ENCODE results near the gene PLCH1.

PLCH1 gene

GRCh38 chr3:155517903-155518302 is 227.0 kb downstream of the PLCH1 start:
- Histone ChIP-seq H4K20me1 (ENCODE audit: control insufficient read depth, insufficient read depth, low read depth, low read length) (no peaks in the 10 kb centered on the region), H3K9me2 (replicated peaks; ENCODE audit: control insufficient read depth, low read length) (no peaks in the 10 kb centered on the region), H3K4me1 (ENCODE audit: control insufficient read depth, low read length) (0 out of 2 replicates have a peak, but pooled peaks cover 3% of the 10 kb centered on the region), H3K9me3 (ENCODE audit: control insufficient read depth, insufficient read depth, low read length) (no peaks in the 10 kb centered on the region), H3K4me3 (ENCODE audit: low read length) (no peak overlapping the region), H3F3A (ENCODE audit: control insufficient read depth, insufficient read depth) (no peaks in the 10 kb centered on the region), H3K36me3 (ENCODE audit: control insufficient read depth, low read length) (no peaks in the 10 kb centered on the region), H3K27ac (ENCODE audit: low read depth, low read length) (no peak overlapping the region), H3K79me2 (ENCODE audit: control insufficient read depth, low read length) (no peaks in the 10 kb centered on the region), H3K27me3 (ENCODE audit: control insufficient read depth, low read length) (no peaks in the 10 kb centered on the region), H3K4me2 (ENCODE audit: low read length) (no peak overlapping the region)
- TF ChIP-seq EZH2phosphoT487 (IDR thresholded peaks at IDR 0.05; ENCODE audit: borderline replicate concordance, low read length), result no peak
- no peak for TF ChIP-seq CTCF (IDR thresholded peaks at IDR 0.05; ENCODE audit: low read depth, low read length, poor library complexity, severe bottlenecking)

GRCh38 chr3:155516439-155516838 is 228.4 kb downstream of the PLCH1 start:
- Histone ChIP-seq H3K4me2 (ENCODE audit: low read length) (no peak overlapping the region), H3K4me1 (ENCODE audit: control insufficient read depth, low read length) (0 out of 2 replicates have a peak, but pooled peaks cover 3% of the 10 kb centered on the region)

GRCh38 chr3:155512867-155513261 is 232.0 kb downstream of the PLCH1 start:
- no peak overlapping the region for H3K4me3 ChIP-seq (ENCODE audit: low read length)
- no peaks in the 10 kb centered on the region for H3K79me2 ChIP-seq (ENCODE audit: control insufficient read depth, low read length)
- no peak overlapping the region for H3K4me2 ChIP-seq (ENCODE audit: low read length)
- H3F3A ChIP-seq (ENCODE audit: control insufficient read depth, insufficient read depth), result no peaks in the 10 kb centered on the region
- H3K27me3 ChIP-seq (ENCODE audit: control insufficient read depth, low read length), result no peaks in the 10 kb centered on the region
- H3K4me1 ChIP-seq (ENCODE audit: control insufficient read depth, low read length), result no peaks in the 10 kb centered on the region
- H3K9me2 ChIP-seq (replicated peaks; ENCODE audit: control insufficient read depth, low read length), result no peaks in the 10 kb centered on the region
- no peaks in the 10 kb centered on the region for H4K20me1 ChIP-seq (ENCODE audit: control insufficient read depth, insufficient read depth, low read depth, low read length)
- peaks cover 3% of the 10 kb centered on the region; the same call in 1 of the 2 replicates for H3K9me3 ChIP-seq (ENCODE audit: control insufficient read depth, insufficient read depth, low read length)
- H3K27ac ChIP-seq (ENCODE audit: low read depth, low read length), result no peak overlapping the region
- TF ChIP-seq EZH2phosphoT487 (IDR thresholded peaks at IDR 0.05; ENCODE audit: borderline replicate concordance, low read length) (no peak), CTCF (IDR thresholded peaks at IDR 0.05; ENCODE audit: low read depth, low read length, poor library complexity, severe bottlenecking) (no peak)
- H3K36me3 ChIP-seq (ENCODE audit: control insufficient read depth, low read length), result no peaks in the 10 kb centered on the region

More at GRCh38 chr3:155516439-155516838, 228.4 kb downstream of the PLCH1 start:
- no peaks in the 10 kb centered on the region for H3K9me2 ChIP-seq (replicated peaks; ENCODE audit: control insufficient read depth, low read length)
- no peaks in the 10 kb centered on the region for H3F3A ChIP-seq (ENCODE audit: control insufficient read depth, insufficient read depth)
- H3K79me2 ChIP-seq (ENCODE audit: control insufficient read depth, low read length), result no peaks in the 10 kb centered on the region
- no peaks in the 10 kb centered on the region for H3K36me3 ChIP-seq (ENCODE audit: control insufficient read depth, low read length)
- peaks cover 3% of the 10 kb centered on the region; the same call in 1 of the 2 replicates for H3K9me3 ChIP-seq (ENCODE audit: control insufficient read depth, insufficient read depth, low read length)
- no peak overlapping the region for H3K4me3 ChIP-seq (ENCODE audit: low read length)
- TF ChIP-seq EZH2phosphoT487 (IDR thresholded peaks at IDR 0.05; ENCODE audit: borderline replicate concordance, low read length) (no peak), CTCF (IDR thresholded peaks at IDR 0.05; ENCODE audit: low read depth, low read length, poor library complexity, severe bottlenecking) (no peak)
- no peaks in the 10 kb centered on the region for H4K20me1 ChIP-seq (ENCODE audit: control insufficient read depth, insufficient read depth, low read depth, low read length)
- no peak overlapping the region for H3K27ac ChIP-seq (ENCODE audit: low read depth, low read length)
- no peaks in the 10 kb centered on the region for H3K27me3 ChIP-seq (ENCODE audit: control insufficient read depth, low read length)
